Chondrocyte (in vitro differentiated cells): Measurements from ENCODE around the gene MED26. TPM values are rescaled to one million over a fixed set of nuclear protein-coding genes. Genes with fewer than 3 reads are reported as not detected.
"Not testable (repeated sequence)": the region's sequence is repeated elsewhere in the genome, so short reads cannot be mapped to it uniquely, and the experiment has no call there.

Experiments used
- DNase-seq: peaks from one replicate; pipeline ENCODE4 v3.0.0; 2021; ENCODE audit warnings: mixed read lengths, low spot score
- H3K27ac Mint-ChIP-seq: one replicate; pipeline ENCODE4 v1.8.0; 2021; ENCODE audit warnings: mild to moderate bottlenecking, moderate library complexity, mixed read lengths; ENCODE audit not compliant: unreplicated experiment
- H3K27me3 Mint-ChIP-seq: 2 replicates; pipeline ENCODE4 v1.8.0; 2021; ENCODE audit warnings: low read depth, mixed read lengths
- H3K36me3 Mint-ChIP-seq: 2 replicates; pipeline ENCODE4 v1.8.0; 2021; ENCODE audit warnings: low read depth, mixed read lengths
- H3K4me1 Mint-ChIP-seq: 2 replicates; pipeline ENCODE4 v1.8.0; 2021; ENCODE audit warnings: low read depth, mild to moderate bottlenecking, mixed read lengths
- H3K4me3 Mint-ChIP-seq: one replicate; pipeline ENCODE4 v1.8.0; 2021; ENCODE audit warnings: mild to moderate bottlenecking, moderate library complexity, mixed read lengths; ENCODE audit not compliant: unreplicated experiment
- H3K9me3 Mint-ChIP-seq: 2 replicates; pipeline ENCODE4 v1.8.0; 2021; ENCODE audit warnings: low read depth, mixed read lengths
- CTCF ChIP-seq: fragments of 200-600 bp; sonication (generic); IDR thresholded peaks from 2 replicates; pipeline ENCODE4 v1.5.0; 2021; ENCODE audit warnings: antibody characterized with exemption, mild to moderate bottlenecking, moderate library complexity
- total RNA-seq: library from RNA; stranded (reverse); gene quantifications from 3 replicates; pipeline ENCODE4 v1.2.1, GENCODE V29; 2021

MED26 gene
- total RNA-seq, 1 donor from 2014 or later = 8.7 TPM

DNA sequence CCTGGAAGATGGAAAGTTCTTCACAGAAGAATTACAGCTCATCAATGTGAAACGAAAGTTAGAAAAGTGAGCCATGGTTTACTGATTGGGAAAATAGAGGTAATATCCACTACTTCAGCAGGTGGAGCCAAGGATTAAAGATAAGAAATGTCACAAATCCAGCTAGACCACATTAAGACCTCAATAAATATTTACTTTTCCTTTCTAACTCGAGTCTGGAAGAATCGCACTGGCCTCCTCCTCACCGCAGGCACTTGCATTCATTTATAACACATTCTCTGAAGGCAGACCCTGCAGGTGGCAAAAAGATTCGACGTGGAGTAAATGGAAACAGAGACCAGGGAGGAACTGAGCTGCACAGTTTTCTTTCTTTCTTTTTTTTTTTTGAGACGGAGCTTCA is 63.2 kb downstream of the MED26 start:
- no peaks in the 10 kb centered on the region for H3K9me3 Mint-ChIP-seq
- H3K27ac Mint-ChIP-seq = no peak overlapping the region
- H3K27me3 Mint-ChIP-seq = no peaks in the 10 kb centered on the region
- H3K4me3 Mint-ChIP-seq = no peak overlapping the region
- H3K36me3 Mint-ChIP-seq = peaks cover 46% of the 10 kb centered on the region
- no peak for DNase-seq
- peaks cover 14% of the 10 kb centered on the region for H3K4me1 Mint-ChIP-seq
- TF ChIP-seq CTCF = no peak

DNA sequence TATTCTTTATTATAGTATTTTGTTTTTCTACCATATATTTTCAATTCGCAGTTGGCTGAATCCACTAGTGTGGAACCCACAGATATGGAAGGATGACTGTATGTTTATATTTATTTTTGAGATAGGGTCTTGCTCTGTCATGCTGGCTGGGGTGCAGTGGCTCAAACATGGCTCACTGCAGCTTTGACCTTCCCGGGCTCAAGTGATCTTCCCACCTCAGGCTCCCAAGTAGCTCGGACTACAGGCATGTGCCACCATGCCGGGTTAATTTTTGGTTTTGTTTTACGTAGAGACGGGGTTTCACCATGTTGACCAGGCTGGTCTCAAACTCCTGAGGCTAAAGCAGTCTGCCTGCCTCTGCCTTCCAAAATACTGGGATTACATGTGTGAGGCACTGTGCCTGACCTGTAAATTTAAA is 65.4 kb downstream of the MED26 start:
- Mint-ChIP-seq H3K4me3 (no peak overlapping the region), H3K27ac (no peak overlapping the region), H3K27me3 (no peaks in the 10 kb centered on the region), H3K36me3 (peaks cover 44% of the 10 kb centered on the region), H3K9me3 (no peaks in the 10 kb centered on the region), H3K4me1 (no peaks in the 10 kb centered on the region)
- DNase-seq = no peak
- no peak for TF ChIP-seq CTCF

DNA sequence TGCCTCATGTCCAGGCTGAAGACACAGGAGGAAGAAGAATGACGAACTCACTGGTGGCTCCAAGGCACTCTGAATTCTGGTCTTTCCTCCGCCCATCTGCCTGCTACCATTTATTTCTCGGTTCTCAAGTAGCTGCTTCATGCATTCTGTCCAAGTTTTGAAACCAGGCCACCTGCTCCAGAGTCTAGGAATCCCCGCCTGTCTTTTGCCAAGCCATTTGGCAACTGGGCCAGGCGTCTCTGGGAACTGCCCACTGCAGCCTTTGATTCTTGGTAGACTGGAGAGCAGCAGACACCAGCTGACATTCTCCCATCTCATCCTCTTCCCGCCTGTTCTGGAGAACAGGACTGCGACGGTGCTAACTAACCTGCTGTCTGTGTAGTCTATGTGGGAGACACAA is 66.6 kb downstream of the MED26 start:
- no peak for DNase-seq
- Mint-ChIP-seq H3K4me3 (no peak overlapping the region), H3K27me3 (no peaks in the 10 kb centered on the region), H3K27ac (peak overlapping the region; percentile 41), H3K36me3 (peaks cover 41% of the 10 kb centered on the region), H3K9me3 (no peaks in the 10 kb centered on the region), H3K4me1 (no peaks in the 10 kb centered on the region)
- TF ChIP-seq CTCF = no peak

DNA sequence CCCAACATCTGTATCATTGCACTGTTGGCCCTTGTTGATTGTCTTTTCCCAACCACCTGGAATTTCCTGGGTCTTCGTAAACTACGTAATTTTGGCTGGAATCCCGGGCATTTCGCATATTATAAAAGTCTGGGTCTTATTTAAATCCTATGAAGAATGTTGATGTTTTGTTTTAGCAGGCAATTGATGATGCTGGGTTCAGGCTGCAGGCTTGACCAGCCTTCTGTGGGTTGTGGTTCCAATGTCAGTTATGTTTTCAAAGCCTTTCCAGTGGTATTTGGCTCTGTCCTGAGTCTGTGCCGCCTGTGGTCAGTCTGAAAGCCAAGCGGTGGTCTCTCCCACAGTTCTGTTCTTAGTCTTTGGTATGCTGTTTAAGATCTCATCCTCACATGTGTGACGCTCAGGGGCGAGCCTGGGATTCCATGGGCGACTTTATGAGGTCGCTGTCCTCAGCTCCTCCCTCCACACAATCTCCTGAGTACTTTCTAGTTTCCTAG is 68.2 kb downstream of the MED26 start:
- no peak for DNase-seq
- H3K4me3 Mint-ChIP-seq = no peak overlapping the region
- peaks cover 42% of the 10 kb centered on the region for H3K36me3 Mint-ChIP-seq
- TF ChIP-seq CTCF = no peak
- no peaks in the 10 kb centered on the region for H3K27me3 Mint-ChIP-seq
- no peak overlapping the region for H3K27ac Mint-ChIP-seq
- H3K9me3 Mint-ChIP-seq = no peaks in the 10 kb centered on the region
- no peaks in the 10 kb centered on the region for H3K4me1 Mint-ChIP-seq

GRCh38 chr19:16554776-16555175 is 73.2 kb downstream of the MED26 start:
- H3K27me3 Mint-ChIP-seq = no peaks in the 10 kb centered on the region
- peaks cover 35% of the 10 kb centered on the region for H3K36me3 Mint-ChIP-seq
- no peak for DNase-seq
- H3K9me3 Mint-ChIP-seq = no peaks in the 10 kb centered on the region
- TF ChIP-seq CTCF = no peak
- H3K4me1 Mint-ChIP-seq = no peaks in the 10 kb centered on the region
- H3K4me3 Mint-ChIP-seq = no peak overlapping the region
- no peak overlapping the region for H3K27ac Mint-ChIP-seq

- not testable (repeated sequence) for H3K4me1 Mint-ChIP-seq, H3K27me3 Mint-ChIP-seq, H3K9me3 Mint-ChIP-seq, H3K4me3 Mint-ChIP-seq, DNase-seq, H3K27ac Mint-ChIP-seq
- H3K36me3 Mint-ChIP-seq = peaks cover 30% of the 10 kb centered on the region
Measured at GRCh38 chr19:16551902-16552301, 76.1 kb downstream of the MED26 start.
